ENCODE measurements around the gene PXMP2.

The PXMP2 gene

DNA sequence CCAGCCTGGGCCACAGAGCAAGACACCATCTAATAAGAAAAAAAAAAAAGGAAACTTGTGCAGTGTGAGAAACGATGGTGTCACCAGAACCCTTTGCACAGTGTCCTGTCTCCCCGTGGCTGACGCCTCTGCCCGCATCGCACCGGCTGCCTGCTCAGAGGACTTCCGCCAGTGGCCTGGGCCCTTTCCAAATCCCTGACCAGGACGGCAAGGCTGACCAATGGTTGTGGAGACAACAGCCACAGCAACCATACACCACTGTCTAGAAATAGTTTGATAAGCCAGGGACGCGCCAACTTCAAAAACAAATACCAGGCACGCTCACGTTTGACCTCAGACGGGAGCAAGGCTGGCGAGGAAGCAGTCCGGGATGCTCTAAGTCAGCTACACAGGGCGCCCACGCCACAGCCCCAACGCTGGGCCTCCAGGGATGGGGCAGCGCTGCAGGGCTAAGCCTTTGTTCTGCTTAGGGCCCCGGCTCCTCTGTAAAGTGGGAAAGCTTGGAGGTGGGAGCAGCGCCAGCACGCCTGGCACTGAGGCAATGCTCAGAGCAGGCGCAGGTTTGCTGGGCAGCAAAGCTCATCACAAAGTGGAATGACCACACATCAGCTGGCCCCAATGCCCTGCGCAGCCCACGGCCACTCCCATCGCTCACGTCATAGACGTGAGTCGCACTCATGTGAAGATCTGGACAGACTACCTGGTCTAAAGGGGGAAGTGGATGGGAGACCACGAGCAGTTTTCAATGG lies 35.8 kb downstream of the PXMP2 start:
- no peak for DNase-seq (ENCODE audit: low spot score)

DNA sequence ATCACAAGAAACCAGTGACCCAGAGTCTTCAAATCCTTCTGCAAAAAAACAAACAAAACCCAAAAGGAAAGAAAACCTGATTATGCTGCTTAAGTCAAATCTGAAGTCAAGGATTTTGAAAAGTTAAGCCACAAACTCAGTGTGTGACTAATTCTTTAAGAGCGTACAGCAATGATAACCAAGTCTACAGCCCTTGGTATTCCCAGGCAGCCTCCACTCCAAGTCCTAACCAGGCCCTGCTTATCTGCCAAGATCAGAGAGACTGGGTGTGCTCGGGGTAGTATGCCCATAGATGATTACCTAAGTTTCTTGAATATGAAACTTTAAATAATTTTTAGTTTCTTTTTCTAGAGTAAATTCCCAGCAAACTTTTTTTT lies 36.4 kb downstream of the PXMP2 start:
- peak; percentile 7 for DNase-seq (ENCODE audit: low spot score)

GRCh38 chr12:132724506-132725241 lies 37.3 kb downstream of the PXMP2 start:
- DNase-seq (ENCODE audit: low spot score) = no peak

GRCh38 chr12:132726386-132726785 lies 39.0 kb downstream of the PXMP2 start:
- no peak for DNase-seq (ENCODE audit: low spot score)

GRCh38 chr12:132727091-132727794 lies 39.9 kb downstream of the PXMP2 start:
- no peak for DNase-seq (ENCODE audit: low spot score)

DNA sequence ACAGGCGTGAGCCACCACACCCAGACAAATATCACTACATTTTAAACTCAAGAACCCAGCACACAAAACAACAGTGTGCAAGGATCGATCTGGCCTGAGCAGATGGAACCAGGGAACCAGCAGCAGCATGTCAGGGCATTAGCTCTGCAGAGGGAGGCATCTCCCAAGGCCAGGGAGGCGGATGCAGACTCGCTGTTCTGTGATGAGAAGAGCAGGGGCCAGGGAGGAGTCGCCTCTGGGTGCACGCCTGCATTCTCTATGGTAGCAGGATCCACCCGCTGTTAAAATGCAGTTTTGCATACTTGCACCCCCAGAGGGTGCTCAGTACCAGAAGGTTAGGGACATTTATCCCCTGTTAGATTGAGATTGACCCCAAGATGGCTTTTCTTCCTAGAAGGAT lies 41.1 kb downstream of the PXMP2 start:
- no peak for DNase-seq (ENCODE audit: low spot score)

DNA sequence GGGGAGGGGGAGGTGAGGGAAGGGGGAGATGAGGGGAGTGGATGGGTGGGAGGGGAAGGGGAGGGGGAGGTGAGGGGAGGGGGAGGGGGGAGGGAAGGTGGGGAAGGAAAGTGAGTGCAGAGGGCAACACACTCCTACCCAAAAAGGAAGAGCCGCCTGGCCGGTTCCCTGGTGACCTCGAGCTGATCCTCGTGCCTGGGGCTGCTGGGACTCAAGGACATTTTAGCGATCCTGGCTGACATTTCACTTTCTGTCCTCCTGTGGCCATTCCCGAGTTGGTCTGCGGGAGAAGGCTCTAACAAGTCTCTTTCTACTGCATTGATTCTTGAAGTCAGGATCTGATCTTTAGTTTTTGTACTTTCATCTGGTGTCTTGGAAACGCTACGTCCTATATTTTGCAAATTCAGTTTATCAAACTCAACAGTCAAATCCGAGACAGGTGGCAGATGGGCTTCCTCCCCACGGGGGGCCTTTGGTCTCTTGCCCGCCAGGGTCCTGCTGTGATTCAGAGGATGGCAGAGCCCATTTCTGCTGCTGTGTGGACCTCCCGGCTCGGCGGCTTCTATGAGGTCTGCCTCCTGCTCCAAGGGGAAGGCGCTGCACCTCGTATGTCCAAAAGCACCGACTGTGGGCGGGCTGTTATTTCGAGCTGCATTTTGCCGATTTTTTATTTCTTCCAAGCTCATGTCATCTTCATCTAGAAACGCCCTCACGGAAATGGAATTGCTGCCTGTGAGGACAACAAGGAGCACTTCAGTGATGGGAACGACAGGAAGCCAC lies 42.3 kb downstream of the PXMP2 start:
- DNase-seq (ENCODE audit: low spot score) = no peak

- DNase-seq (ENCODE audit: low spot score) = no peak
Measured at GRCh38 chr12:132730353-132730752, 43.0 kb downstream of the PXMP2 start.

DNA sequence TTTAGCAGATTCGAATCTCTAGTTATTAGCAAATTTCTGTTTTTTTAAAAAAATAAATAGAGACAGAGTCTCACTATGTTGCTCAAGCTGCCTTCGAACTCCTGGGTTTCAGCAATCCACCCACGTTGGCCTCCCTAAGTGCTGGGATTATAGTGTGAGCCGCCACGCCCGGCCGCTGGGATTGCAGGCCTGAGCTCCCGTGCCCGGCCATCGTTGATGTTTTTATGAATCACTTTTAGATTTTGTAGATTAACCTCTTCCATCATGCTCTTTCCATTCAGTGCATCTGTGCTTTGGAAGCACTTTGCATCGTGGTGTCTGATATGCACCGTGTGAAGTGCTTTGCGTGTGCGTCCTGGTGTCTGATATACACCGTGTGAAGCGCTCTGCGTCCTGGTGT lies 44.2 kb downstream of the PXMP2 start:
- no peak for DNase-seq (ENCODE audit: low spot score)

DNA sequence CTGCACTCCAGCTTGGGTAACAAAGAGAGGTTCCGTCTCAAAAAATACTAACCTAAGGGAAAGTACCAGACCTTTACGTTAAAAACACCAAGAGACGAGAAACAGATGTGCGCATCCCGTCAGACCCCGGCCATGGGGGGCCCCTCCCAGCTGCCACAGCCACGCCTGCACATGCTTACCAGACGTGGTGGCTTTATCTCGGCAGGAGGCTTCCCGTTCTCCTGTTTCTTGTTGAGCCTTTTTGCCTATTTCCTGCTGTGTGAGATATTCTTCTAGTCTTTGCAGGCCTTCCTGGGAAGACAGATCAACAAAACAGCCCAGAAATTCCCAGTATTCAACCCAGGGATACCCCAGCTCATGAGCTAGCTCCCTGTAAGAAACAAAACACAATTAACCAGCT lies 46.8 kb downstream of the PXMP2 start:
- DNase-seq (ENCODE audit: low spot score) = no peak

DNA sequence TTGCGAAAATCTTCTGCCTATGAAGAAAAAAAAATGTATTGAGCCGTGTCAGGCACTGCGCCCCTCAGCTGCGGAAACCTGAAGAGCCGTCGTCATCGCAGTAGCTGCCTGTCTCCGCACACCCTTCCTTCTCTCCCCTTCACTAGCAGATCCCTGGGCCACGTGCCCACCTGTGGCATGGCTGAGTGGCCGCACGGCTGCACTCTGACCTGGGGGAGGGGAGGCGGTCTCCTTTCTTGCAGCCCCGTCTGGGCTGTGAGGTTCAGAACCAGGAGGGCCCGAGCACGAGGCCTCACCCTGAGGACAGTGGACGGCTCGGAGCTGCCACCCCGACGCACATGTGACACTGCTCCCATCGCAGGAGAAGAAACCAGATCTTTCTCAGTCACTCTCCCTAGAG lies 48.1 kb downstream of the PXMP2 start:
- DNase-seq (ENCODE audit: low spot score) = no peak

- no peak for DNase-seq (ENCODE audit: low spot score)
Measured at GRCh38 chr12:132736378-132736777, 49.0 kb downstream of the PXMP2 start.

- no peak for DNase-seq (ENCODE audit: low spot score)
Measured at GRCh38 chr12:132736913-132737312, 49.5 kb downstream of the PXMP2 start.

DNA sequence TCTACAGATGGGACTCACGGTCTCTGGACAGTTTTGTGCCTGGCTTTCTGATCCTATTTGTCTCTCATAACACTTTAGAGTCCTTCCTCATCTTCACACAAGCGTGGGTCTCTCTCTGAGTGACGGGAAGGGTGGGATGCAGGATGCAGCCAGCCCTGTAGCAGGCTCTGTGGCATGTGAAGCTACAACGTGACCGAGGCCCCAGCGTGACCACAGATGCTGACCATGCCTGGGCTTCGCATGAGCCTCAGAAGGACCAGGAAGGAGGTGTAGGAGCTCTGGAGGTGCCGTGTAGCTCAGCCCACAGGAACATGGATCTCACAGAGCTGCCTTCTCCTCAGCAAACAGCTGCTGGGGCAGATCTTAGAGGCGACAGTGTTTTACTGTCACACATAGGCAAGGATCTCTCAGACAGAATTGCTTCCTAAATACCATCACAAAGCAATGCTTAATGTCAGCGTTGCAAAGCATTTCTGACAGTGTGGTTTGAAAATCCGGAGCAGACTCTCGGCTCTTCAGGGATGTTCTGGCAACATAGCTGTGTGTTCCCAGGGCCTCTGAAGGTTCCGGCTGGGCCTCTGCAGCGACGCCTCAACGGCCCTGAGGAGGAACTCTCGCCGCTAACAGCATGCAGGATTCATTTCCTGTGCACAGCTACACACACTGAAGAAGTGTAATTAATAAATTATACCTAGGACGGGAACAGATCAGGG lies 52.4 kb downstream of the PXMP2 start:
- DNase-seq (ENCODE audit: low spot score) = no peak

DNA sequence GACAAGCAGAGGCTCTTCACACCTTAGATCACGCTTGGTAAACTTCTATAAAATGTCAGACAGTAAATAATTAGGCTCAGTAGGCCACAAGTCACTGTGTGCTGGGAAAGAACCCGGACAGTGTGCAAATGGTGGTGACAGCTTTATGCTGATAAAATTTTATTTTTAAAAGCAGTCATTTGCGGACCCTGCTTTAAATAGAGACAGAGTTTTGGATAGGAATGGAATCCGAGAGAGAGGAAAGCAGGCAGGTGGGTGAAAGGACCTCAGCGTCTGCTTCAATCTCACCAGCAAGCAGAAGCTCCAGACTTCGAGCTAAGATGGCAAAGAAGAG lies 52.9 kb downstream of the PXMP2 start:
- DNase-seq (ENCODE audit: low spot score) = no peak

DNA sequence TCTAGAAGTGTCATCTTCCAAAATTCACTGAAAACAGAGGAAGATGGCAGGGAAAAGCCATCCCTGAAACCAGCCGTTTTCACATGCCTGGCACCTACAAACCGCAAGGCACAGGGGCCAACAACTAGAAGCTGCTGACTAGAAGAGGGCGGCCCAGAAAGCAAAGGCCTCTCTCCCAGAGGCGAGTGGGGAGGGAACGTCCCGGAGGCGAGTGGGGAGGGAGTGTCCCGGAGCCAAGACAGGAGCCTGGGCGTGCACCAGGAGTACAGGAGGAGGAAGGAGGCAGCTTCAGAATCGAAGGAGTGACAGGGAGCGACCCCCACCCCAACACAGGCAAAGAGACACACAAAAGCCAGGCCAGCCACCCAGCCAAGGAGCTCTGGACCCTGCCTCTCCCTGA lies 53.3 kb downstream of the PXMP2 start:
- no peak for DNase-seq (ENCODE audit: low spot score)

- no peak for DNase-seq (ENCODE audit: low spot score)
Measured at GRCh38 chr12:132741620-132742019, 54.2 kb downstream of the PXMP2 start.

DNA sequence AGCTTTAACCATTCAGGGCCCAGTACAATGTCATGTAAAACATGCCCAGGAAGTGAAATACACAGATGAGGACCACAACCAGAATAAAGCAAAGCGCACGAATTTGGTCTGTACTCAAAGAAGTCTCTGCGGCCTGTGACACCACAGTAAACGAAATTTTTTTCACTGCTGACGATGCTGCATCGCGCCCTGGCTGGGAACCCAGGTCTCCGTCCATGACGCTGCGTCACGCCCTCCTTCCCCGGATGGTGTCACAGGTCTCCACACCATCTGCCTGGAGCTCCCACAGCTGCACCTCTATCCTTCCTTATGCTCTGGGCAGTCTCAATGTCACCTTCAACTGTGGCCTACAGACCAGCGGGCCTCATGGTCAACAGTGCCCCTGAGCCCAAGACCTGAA lies 56.4 kb downstream of the PXMP2 start:
- no peak for DNase-seq (ENCODE audit: low spot score)

- DNase-seq (ENCODE audit: low spot score) = no peak
Measured at GRCh38 chr12:132746613-132747012, 59.2 kb downstream of the PXMP2 start.

GRCh38 chr12:132747395-132747794 lies 60.0 kb downstream of the PXMP2 start:
- DNase-seq (ENCODE audit: low spot score) = no peak

GRCh38 chr12:132747896-132748295 lies 60.5 kb downstream of the PXMP2 start:
- DNase-seq (ENCODE audit: low spot score) = no peak

GRCh38 chr12:132748319-132748718 lies 60.9 kb downstream of the PXMP2 start:
- DNase-seq (ENCODE audit: low spot score) = no peak
